Measurements from ENCODE around the gene TYW5.

DNA sequence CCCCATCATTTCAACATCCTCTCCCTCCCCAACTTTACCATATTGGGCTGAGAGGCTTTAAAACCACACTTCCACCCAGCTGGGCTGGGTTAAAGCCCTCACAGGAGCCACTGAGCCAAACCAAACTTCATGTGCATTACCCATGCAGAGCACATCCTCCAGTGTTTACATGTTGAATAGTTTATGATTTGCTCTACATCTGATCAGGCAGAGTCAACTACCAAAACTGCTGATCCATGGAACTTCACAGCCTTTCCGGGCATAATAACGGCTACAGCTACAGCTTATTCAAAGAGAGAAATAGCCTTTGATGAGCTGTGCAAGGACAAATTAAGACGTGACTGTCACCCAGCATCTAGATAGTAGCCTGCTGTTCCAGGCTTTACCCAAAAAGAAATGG is 39.1 kb upstream of the TYW5 start:
- TF ChIP-seq EZH2 (IDR thresholded peaks at IDR 0.05) (no peak), POLR2AphosphoS5 (IDR thresholded peaks at IDR 0.05; ENCODE audit: borderline replicate concordance, low read depth, low read length) (no peak)

Data from SK-N-MC (cell line).